ENCODE measurements around the gene ITPRID2.

The ITPRID2 gene

GRCh38 chr2:181891258-181891965, at the start of gene ITPRID2:
TSS of gene ITPRID2 (plus strand) at chr2:181891730. CDS start at chr2:181892067, 337 bp downstream.
- peak; percentile 20 for DNase-seq

- DNase-seq: no peak
Measured at GRCh38 chr2:181844551-181845290, 46.8 kb upstream of the ITPRID2 start.

- DNase-seq: no peak
Measured at GRCh38 chr2:181846399-181847197, 44.9 kb upstream of the ITPRID2 start.

- no peak for DNase-seq
Measured at GRCh38 chr2:181847198-181847556, 44.4 kb upstream of the ITPRID2 start.

GRCh38 chr2:181847702-181848101, 43.8 kb upstream of the ITPRID2 start:
- DNase-seq: no peak

GRCh38 chr2:181848261-181848886, 43.2 kb upstream of the ITPRID2 start:
- no peak for DNase-seq

- DNase-seq: no peak
Measured at GRCh38 chr2:181849601-181850000, 41.9 kb upstream of the ITPRID2 start.

- no peak for DNase-seq
Measured at GRCh38 chr2:181850936-181851560, 40.5 kb upstream of the ITPRID2 start.

GRCh38 chr2:181851726-181852125, 39.8 kb upstream of the ITPRID2 start:
- no peak for DNase-seq

- no peak for DNase-seq
Measured at GRCh38 chr2:181853696-181854095, 37.8 kb upstream of the ITPRID2 start.

GRCh38 chr2:181857483-181857882, 34.0 kb upstream of the ITPRID2 start:
- DNase-seq: no peak

GRCh38 chr2:181858600-181858999, 32.9 kb upstream of the ITPRID2 start:
- no peak for DNase-seq

GRCh38 chr2:181859123-181859522, 32.4 kb upstream of the ITPRID2 start:
- DNase-seq: no peak

GRCh38 chr2:181859803-181860202, 31.7 kb upstream of the ITPRID2 start:
- no peak for DNase-seq

GRCh38 chr2:181861379-181861778, 30.2 kb upstream of the ITPRID2 start:
- no peak for DNase-seq

- no peak for DNase-seq
Measured at GRCh38 chr2:181862583-181863281, 28.8 kb upstream of the ITPRID2 start.

GRCh38 chr2:181872178-181872577, 19.4 kb upstream of the ITPRID2 start:
- no peak for DNase-seq

GRCh38 chr2:181876614-181877063, 14.9 kb upstream of the ITPRID2 start:
- no peak for DNase-seq

- DNase-seq: no peak
Measured at GRCh38 chr2:181877181-181877664, 14.3 kb upstream of the ITPRID2 start.

- no peak for DNase-seq
Measured at GRCh38 chr2:181878448-181878847, 13.1 kb upstream of the ITPRID2 start.

GRCh38 chr2:181879295-181879694, 12.2 kb upstream of the ITPRID2 start:
- DNase-seq: no peak
